GM23338 (cell line): Measurements from ENCODE around the gene PALLD. TPM values are rescaled to one million over a fixed set of nuclear protein-coding genes. Genes with fewer than 3 reads are reported as not detected.
A peak's percentile ranks its signal among the peaks of the same experiment; 100 is the strongest.

ENCODE experiments used
- ATAC-seq: fragments of 200-7000 bp; cut with Tn5 transposase; 3 replicates; pipeline ENCODE4 v1.9.1; 2020
- DNase-seq: peaks from one replicate; pipeline ENCODE4 v3.0.0-alpha.2; 2015; ENCODE audit warnings: low spot score
- H2AFZ ChIP-seq: fragments of 200-600 bp; sonication (generic); 2 replicates; pipeline ENCODE4 v1.8.0; 2016; ENCODE audit warnings: antibody characterized with exemption, mild to moderate bottlenecking, moderate library complexity
- H3F3A ChIP-seq: fragments of 200-600 bp; sonication (generic); replicated peaks from 2 replicates; pipeline ENCODE4 v1.8.0; 2017; ENCODE audit warnings: antibody characterized with exemption, mixed run types, low read depth
- H3K27ac ChIP-seq: fragments of 200-600 bp; sonication (generic); 2 replicates; pipeline ENCODE4 v1.6.1; 2016; ENCODE audit warnings: low read depth
- H3K27me3 ChIP-seq: fragments of 200-600 bp; sonication (generic); 2 replicates; pipeline ENCODE4 v1.8.0; 2016; ENCODE audit warnings: mild to moderate bottlenecking, mixed run types, moderate library complexity; ENCODE audit not compliant: insufficient read depth
- H3K36me3 ChIP-seq: fragments of 200-600 bp; sonication (generic); 2 replicates; pipeline ENCODE4 v1.8.0; 2016; ENCODE audit warnings: mild to moderate bottlenecking; ENCODE audit not compliant: insufficient read depth
- H3K4me1 ChIP-seq: fragments of 200-600 bp; sonication (generic); 2 replicates; pipeline ENCODE4 v1.8.0; 2016; ENCODE audit warnings: mild to moderate bottlenecking, moderate library complexity; ENCODE audit not compliant: insufficient read depth
- H3K4me2 ChIP-seq: fragments of 200-600 bp; sonication (generic); 2 replicates; pipeline ENCODE4 v1.7.1; 2017; ENCODE audit warnings: mixed run types
- H3K4me3 ChIP-seq: fragments of 200-600 bp; sonication (generic); 2 replicates; pipeline ENCODE4 v1.6.1; 2016; ENCODE audit warnings: mixed run types
- H3K79me2 ChIP-seq: fragments of 200-600 bp; sonication (generic); replicated peaks from 2 replicates; pipeline ENCODE4 v1.8.0; 2017; ENCODE audit warnings: mild to moderate bottlenecking; ENCODE audit not compliant: insufficient read depth
- H3K9me2 ChIP-seq: fragments of 200-600 bp; sonication (generic); 2 replicates; pipeline ENCODE4 v1.8.0; 2017; ENCODE audit not compliant: insufficient read depth
- H4K20me1 ChIP-seq: fragments of 200-600 bp; sonication (generic); replicated peaks from 2 replicates; pipeline ENCODE4 v1.8.0; 2017; ENCODE audit warnings: mild to moderate bottlenecking; ENCODE audit not compliant: insufficient read depth
- H3K27ac Mint-ChIP-seq: 2 replicates; pipeline ENCODE4 v1.8.0; 2020; ENCODE audit warnings: inconsistent platforms, mild to moderate bottlenecking, moderate library complexity, mixed read lengths
- H3K27me3 Mint-ChIP-seq: 3 replicates; pipeline ENCODE4 v1.8.0; 2022; ENCODE audit warnings: low read depth, mild to moderate bottlenecking, moderate library complexity, mixed read lengths, inconsistent platforms; ENCODE audit not compliant: insufficient read depth, poor library complexity
- H3K36me3 Mint-ChIP-seq: 3 replicates; pipeline ENCODE4 v1.8.0; 2021; ENCODE audit warnings: low read depth, mild to moderate bottlenecking, inconsistent platforms, moderate library complexity, mixed read lengths
- H3K4me1 Mint-ChIP-seq: 3 replicates; pipeline ENCODE4 v1.8.0; 2020; ENCODE audit warnings: mild to moderate bottlenecking, inconsistent platforms, mixed read lengths
- H3K4me3 Mint-ChIP-seq: 3 replicates; pipeline ENCODE4 v1.8.0; 2021; ENCODE audit warnings: moderate library complexity, mild to moderate bottlenecking, inconsistent platforms, mixed read lengths
- H3K9me3 Mint-ChIP-seq: 3 replicates; pipeline ENCODE4 v1.8.0; 2020; ENCODE audit warnings: moderate library complexity, mild to moderate bottlenecking, inconsistent platforms, mixed read lengths
- CTCF ChIP-seq, 2 experiments: fragments of 200-600 bp in 1 of 2; sonication (generic) in 1 of 2; conservative IDR thresholded peaks; 2 replicates each; pipeline versions ENCODE4 v1.5.1 to v1.6.1; 2016 to 2017; ENCODE audit warnings: antibody characterized with exemption in 2 of 2, low read depth in 2 of 2, mild to moderate bottlenecking in 2 of 2, moderate library complexity in 1 of 2
- ETS1 ChIP-seq: IDR thresholded peaks from 2 replicates; pipeline ENCODE4 v1.6.1; 2016; ENCODE audit warnings: antibody characterized with exemption
- EZH2 ChIP-seq: fragments of 200-600 bp; sonication (generic); IDR thresholded peaks from one replicate; pipeline ENCODE4 v1.8.0; 2017; ENCODE audit warnings: antibody characterized with exemption, mild to moderate bottlenecking, low read depth; ENCODE audit not compliant: unreplicated experiment
- JUNB ChIP-seq: IDR thresholded peaks from one replicate; pipeline ENCODE4 v1.6.1; 2016; ENCODE audit warnings: antibody characterized with exemption; ENCODE audit not compliant: unreplicated experiment
- POLR2AphosphoS5 ChIP-seq: IDR thresholded peaks from 2 replicates; pipeline ENCODE4 v1.6.1; 2016; ENCODE audit warnings: antibody characterized with exemption, low read depth
- ZNF331 ChIP-seq: fragments of 250-450 bp; sonication (Bioruptor Pico); IDR thresholded peaks from 2 replicates; pipeline ENCODE4 v1.5.0; 2020; ENCODE audit warnings: low read depth, mild to moderate bottlenecking, moderate library complexity
- polyA plus RNA-seq: library from polyadenylated mRNA; unstranded; fragments of >200 nt; fragmentation: Nextera tagmentation; extraction: Ambion mirVana; gene quantifications from 2 replicates; pipeline ENCODE4 v1.2.1, GENCODE V29; 2016
- total RNA-seq: library from RNA; depleted of rRNA; stranded (reverse); fragments of >200 nt; shearing (Covaris generic); gene quantifications from 2 replicates; pipeline ENCODE4 v1.2.3, GENCODE V29; 2014

The PALLD gene
- total and polyA plus RNA-seq, 2 experiments from 2014 or later, result 13.1 to 30.2 TPM

DNA sequence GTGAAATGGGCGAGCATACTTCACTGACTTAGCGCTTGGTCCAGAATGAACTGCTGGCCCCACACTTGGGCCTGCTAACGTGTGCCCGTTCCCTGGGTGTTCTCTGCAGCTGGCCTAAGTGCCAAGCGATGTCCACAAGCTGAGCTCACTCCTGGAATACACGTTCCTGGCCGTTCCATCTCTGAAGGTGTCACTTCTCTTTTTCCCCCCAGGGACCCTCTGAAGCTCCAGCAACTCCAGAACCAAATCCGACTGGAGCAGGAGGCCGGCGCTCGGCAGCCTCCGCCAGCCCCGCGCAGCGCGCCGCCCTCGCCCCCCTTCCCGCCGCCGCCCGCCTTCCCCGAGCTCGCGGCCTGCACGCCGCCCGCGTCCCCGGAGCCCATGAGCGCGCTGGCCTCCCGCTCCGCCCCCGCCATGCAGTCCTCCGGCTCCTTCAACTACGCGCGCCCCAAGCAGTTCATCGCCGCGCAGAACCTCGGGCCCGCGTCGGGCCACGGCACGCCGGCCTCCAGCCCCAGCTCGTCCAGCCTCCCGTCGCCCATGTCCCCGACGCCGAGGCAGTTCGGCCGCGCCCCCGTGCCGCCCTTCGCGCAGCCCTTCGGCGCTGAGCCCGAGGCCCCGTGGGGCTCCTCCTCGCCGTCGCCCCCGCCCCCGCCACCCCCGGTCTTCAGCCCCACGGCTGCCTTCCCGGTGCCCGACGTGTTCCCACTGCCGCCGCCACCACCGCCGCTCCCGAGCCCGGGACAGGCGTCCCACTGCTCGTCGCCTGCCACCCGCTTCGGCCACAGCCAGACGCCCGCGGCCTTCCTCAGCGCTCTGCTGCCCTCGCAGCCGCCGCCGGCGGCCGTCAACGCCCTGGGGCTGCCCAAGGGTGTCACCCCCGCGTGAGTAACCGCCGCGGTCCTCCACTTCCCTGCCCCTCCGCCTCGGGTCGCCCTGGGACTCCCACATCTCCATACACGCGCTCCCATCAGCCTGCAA is 380.9 kb downstream of the PALLD start (continued):
- no peak for TF ChIP-seq CTCF (conservative IDR thresholded peaks at IDR 0.05; ENCODE audit: low read depth in 2 of 2)
- TF ChIP-seq ZNF331 (CRISPR knock-in tag), result no peak
- TF ChIP-seq JUNB, result no peak
- no peak; the same call in 1 of the 2 replicates for TF ChIP-seq POLR2AphosphoS5

DNA sequence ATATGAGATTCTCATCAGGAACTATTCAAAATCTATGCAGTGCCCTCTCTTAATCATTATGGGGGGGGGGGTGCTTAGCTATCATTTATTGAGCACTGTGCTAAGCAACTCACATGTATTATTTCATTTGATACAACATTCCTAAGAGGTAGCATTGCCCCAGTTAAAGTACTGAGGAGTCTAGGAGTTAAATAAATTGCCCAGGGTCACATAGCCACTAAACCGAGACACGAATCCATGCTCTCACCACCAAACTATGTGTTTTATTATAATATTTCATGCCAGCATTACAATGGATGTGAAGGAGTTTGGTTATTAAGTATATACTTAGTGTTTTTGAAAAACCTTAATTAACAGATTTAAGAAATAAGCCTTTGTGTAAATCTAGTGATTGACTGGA is 381.8 kb downstream of the PALLD start:
- no peaks in the 10 kb centered on the region for H3K4me1 ChIP-seq
- TF ChIP-seq ETS1 (no peak), EZH2 (peak; percentile 28)
- H3K27ac Mint-ChIP-seq, result no peak overlapping the region
- peaks cover 36% of the 10 kb centered on the region for H3K27me3 ChIP-seq
- H3K4me1 Mint-ChIP-seq, result peaks cover 12% of the 10 kb centered on the region
- peak overlapping the region; percentile 64 for H3K4me3 ChIP-seq
- peak overlapping the region; percentile 85 for H3K4me2 ChIP-seq
- no peaks in the 10 kb centered on the region for H3K9me2 ChIP-seq
- H3K4me3 Mint-ChIP-seq, result peak overlapping the region; percentile 75
- no peaks in the 10 kb centered on the region for H3K36me3 ChIP-seq
- no peaks in the 10 kb centered on the region for H3F3A ChIP-seq
- H3K36me3 Mint-ChIP-seq, result peaks cover 11% of the 10 kb centered on the region
- peaks cover 5% of the 10 kb centered on the region for H3K27me3 Mint-ChIP-seq
- H3K27ac ChIP-seq, result no peak overlapping the region
- H2AFZ ChIP-seq, result no peak overlapping the region
- no peak for ATAC-seq
- no peak for DNase-seq
- no peaks in the 10 kb centered on the region for H4K20me1 ChIP-seq
- H3K79me2 ChIP-seq, result no peaks in the 10 kb centered on the region
- H3K9me3 Mint-ChIP-seq, result no peaks in the 10 kb centered on the region

GRCh38 chr4:168879188-168879587 is 382.3 kb downstream of the PALLD start:
- Histone ChIP-seq H4K20me1 (no peaks in the 10 kb centered on the region), H3K27me3 (peaks cover 36% of the 10 kb centered on the region), H3K79me2 (no peaks in the 10 kb centered on the region), H3K27ac (no peak overlapping the region), H3F3A (no peaks in the 10 kb centered on the region), H3K9me2 (no peaks in the 10 kb centered on the region), H3K4me3 (no peak overlapping the region), H2AFZ (no peak overlapping the region), H3K36me3 (no peaks in the 10 kb centered on the region), H3K4me2 (no peak overlapping the region), H3K4me1 (no peaks in the 10 kb centered on the region)
- peaks cover 12% of the 10 kb centered on the region for H3K4me1 Mint-ChIP-seq
- no peak overlapping the region for H3K27ac Mint-ChIP-seq
- H3K4me3 Mint-ChIP-seq, result no peak overlapping the region
- peaks cover 13% of the 10 kb centered on the region for H3K36me3 Mint-ChIP-seq
- no peak for TF ChIP-seq EZH2
- no peak for TF ChIP-seq POLR2AphosphoS5
- no peak for TF ChIP-seq ETS1
- DNase-seq (no peak), ATAC-seq (no peak)
- peaks cover 5% of the 10 kb centered on the region for H3K27me3 Mint-ChIP-seq
- no peaks in the 10 kb centered on the region for H3K9me3 Mint-ChIP-seq
